Muscle layer of colon (tissue), 2 donors: Measurements from ENCODE around the gene MINDY3.
"Not testable (repeated sequence)": the region's sequence is repeated elsewhere in the genome, so short reads cannot be mapped to it uniquely, and the experiment has no call there.

Source experiments
- H3K27ac ChIP-seq: one replicate; pipeline ENCODE4 v1.7.0; 2013; ENCODE audit warnings: low read depth, mild to moderate bottlenecking, low read length, moderate library complexity
- H3K27me3 ChIP-seq, 2 donors: one replicate each; pipeline ENCODE4 v1.7.0; 2013; ENCODE audit warnings: low read length in 2 of 2, mild to moderate bottlenecking in 2 of 2; ENCODE audit not compliant: insufficient read depth in 2 of 2, control insufficient read depth in 1 of 2
- H3K36me3 ChIP-seq: one replicate; pipeline ENCODE4 v1.7.0; 2013; ENCODE audit warnings: mild to moderate bottlenecking, low read length; ENCODE audit not compliant: insufficient read depth
- H3K4me1 ChIP-seq: one replicate; pipeline ENCODE4 v1.7.0; 2013; ENCODE audit warnings: mild to moderate bottlenecking, low read length; ENCODE audit not compliant: insufficient read depth
- H3K4me3 ChIP-seq, 2 donors: one replicate each; pipeline ENCODE4 v1.7.0; 2013; ENCODE audit warnings: low read length in 2 of 2, low read depth in 1 of 2, mild to moderate bottlenecking in 1 of 2, moderate library complexity in 1 of 2
- H3K9ac ChIP-seq: one replicate; pipeline ENCODE4 v1.7.0; 2013; ENCODE audit warnings: low read length
- H3K9me3 ChIP-seq: one replicate; pipeline ENCODE4 v1.7.0; 2013; ENCODE audit warnings: mild to moderate bottlenecking, low read length
- donor health status: abdominal sarcoma.
- donor health status: Adenocarcinoma of cecum.

MINDY3 gene

GRCh38 chr10:15763006-15763405, 97.3 kb downstream of the MINDY3 start:
- H3K36me3 ChIP-seq = no peaks in the 10 kb centered on the region

GRCh38 chr10:15762239-15762638, 98.1 kb downstream of the MINDY3 start:
- H3K9me3 ChIP-seq, H3K9ac ChIP-seq, H3K27me3 ChIP-seq, H3K36me3 ChIP-seq, H3K4me3 ChIP-seq, H3K27ac ChIP-seq, H3K4me1 ChIP-seq: not testable (repeated sequence)

More at GRCh38 chr10:15763006-15763405, 97.3 kb downstream of the MINDY3 start:
- H3K4me1 ChIP-seq = no peaks in the 10 kb centered on the region
- H3K4me3 ChIP-seq = no peak overlapping the region
- H3K27ac ChIP-seq = no peak overlapping the region
- no peaks in the 10 kb centered on the region for H3K9me3 ChIP-seq
- no peaks in the 10 kb centered on the region for H3K27me3 ChIP-seq
- no peak overlapping the region for H3K9ac ChIP-seq

- H3K4me3 ChIP-seq, H3K4me1 ChIP-seq, H3K9ac ChIP-seq, H3K9me3 ChIP-seq, H3K27ac ChIP-seq, H3K27me3 ChIP-seq, H3K36me3 ChIP-seq: not testable (repeated sequence)
Measured at GRCh38 chr10:15761224-15761623, 99.1 kb downstream of the MINDY3 start.

GRCh38 chr10:15760681-15761080, 99.6 kb downstream of the MINDY3 start:
- Histone ChIP-seq H3K27ac (no peak overlapping the region), H3K9me3 (no peaks in the 10 kb centered on the region), H3K4me3 (no peak overlapping the region), H3K27me3 (no peaks in the 10 kb centered on the region), H3K36me3 (no peaks in the 10 kb centered on the region), H3K4me1 (no peaks in the 10 kb centered on the region), H3K9ac (no peak overlapping the region)

- no peak overlapping the region for H3K27ac ChIP-seq
- no peaks in the 10 kb centered on the region for H3K9me3 ChIP-seq
- no peak overlapping the region for H3K4me3 ChIP-seq
- H3K36me3 ChIP-seq = no peaks in the 10 kb centered on the region
- no peaks in the 10 kb centered on the region for H3K4me1 ChIP-seq
- no peaks in the 10 kb centered on the region for H3K27me3 ChIP-seq
- H3K9ac ChIP-seq = no peak overlapping the region
Measured at GRCh38 chr10:15759265-15759664, 101.0 kb downstream of the MINDY3 start.

- Histone ChIP-seq H3K9me3 (no peaks in the 10 kb centered on the region), H3K4me1 (no peaks in the 10 kb centered on the region), H3K36me3 (no peaks in the 10 kb centered on the region), H3K27me3 (no peaks in the 10 kb centered on the region), H3K27ac (no peak overlapping the region), H3K4me3 (no peak overlapping the region), H3K9ac (no peak overlapping the region)
Measured at GRCh38 chr10:15758618-15759017, 101.7 kb downstream of the MINDY3 start.

- no peak overlapping the region for H3K4me3 ChIP-seq
- no peak overlapping the region for H3K9ac ChIP-seq
- no peaks in the 10 kb centered on the region for H3K4me1 ChIP-seq
- H3K27ac ChIP-seq = no peak overlapping the region
- H3K9me3 ChIP-seq = no peaks in the 10 kb centered on the region
- no peaks in the 10 kb centered on the region for H3K36me3 ChIP-seq
- H3K27me3 ChIP-seq = no peaks in the 10 kb centered on the region
Measured at GRCh38 chr10:15754937-15755336, 105.4 kb downstream of the MINDY3 start.

- no peak overlapping the region for H3K9ac ChIP-seq
- no peak overlapping the region for H3K4me3 ChIP-seq
- no peaks in the 10 kb centered on the region for H3K4me1 ChIP-seq
- no peak overlapping the region for H3K27ac ChIP-seq
- H3K27me3 ChIP-seq = no peaks in the 10 kb centered on the region
- H3K9me3 ChIP-seq = no peaks in the 10 kb centered on the region
- no peaks in the 10 kb centered on the region for H3K36me3 ChIP-seq
Measured at GRCh38 chr10:15751046-15751445, 109.3 kb downstream of the MINDY3 start.

GRCh38 chr10:15748126-15748525, 112.2 kb downstream of the MINDY3 start:
- Histone ChIP-seq H3K9ac (no peak overlapping the region), H3K9me3 (no peaks in the 10 kb centered on the region), H3K27ac (no peak overlapping the region), H3K36me3 (no peaks in the 10 kb centered on the region), H3K4me1 (no peaks in the 10 kb centered on the region), H3K4me3 (no peak overlapping the region), H3K27me3 (no peaks in the 10 kb centered on the region)

GRCh38 chr10:15747632-15748031, 112.7 kb downstream of the MINDY3 start:
- Histone ChIP-seq H3K9ac (no peak overlapping the region), H3K9me3 (no peaks in the 10 kb centered on the region), H3K4me3 (no peak overlapping the region), H3K4me1 (no peaks in the 10 kb centered on the region), H3K27ac (no peak overlapping the region), H3K27me3 (no peaks in the 10 kb centered on the region), H3K36me3 (no peaks in the 10 kb centered on the region)

GRCh38 chr10:15745751-15746150, 114.6 kb downstream of the MINDY3 start:
- no peak overlapping the region for H3K4me3 ChIP-seq
- no peaks in the 10 kb centered on the region for H3K36me3 ChIP-seq
- H3K9ac ChIP-seq = no peak overlapping the region
- no peak overlapping the region for H3K27ac ChIP-seq
- no peaks in the 10 kb centered on the region for H3K4me1 ChIP-seq
- no peaks in the 10 kb centered on the region for H3K9me3 ChIP-seq
- no peaks in the 10 kb centered on the region for H3K27me3 ChIP-seq

- Histone ChIP-seq H3K27me3 (no peaks in the 10 kb centered on the region), H3K4me3 (no peak overlapping the region), H3K9ac (no peak overlapping the region), H3K9me3 (no peaks in the 10 kb centered on the region), H3K36me3 (no peaks in the 10 kb centered on the region), H3K27ac (no peak overlapping the region), H3K4me1 (no peaks in the 10 kb centered on the region)
Measured at GRCh38 chr10:15744217-15744865, 116.0 kb downstream of the MINDY3 start.
